HG03159 (cell line): Measurements from ENCODE around the gene EIF2B5.
"Not testable (repeated sequence)": the region's sequence is repeated elsewhere in the genome, so short reads cannot be mapped to it uniquely, and the experiment has no call there.

Experiments used
- ATAC-seq: cut with Tn5 transposase; IDR thresholded peaks from one replicate; pipeline ENCODE4 v1.9.1; 2021; ENCODE audit warnings: mild to moderate bottlenecking, moderate library complexity; ENCODE audit not compliant: unreplicated experiment

EIF2B5 gene

GRCh38 chr3:184145111-184145524, 10.0 kb downstream of the EIF2B5 start:
- ATAC-seq, result no peak

- no peak for ATAC-seq
Observed at GRCh38 chr3:184145751-184146270, 10.7 kb downstream of the EIF2B5 start.

DNA sequence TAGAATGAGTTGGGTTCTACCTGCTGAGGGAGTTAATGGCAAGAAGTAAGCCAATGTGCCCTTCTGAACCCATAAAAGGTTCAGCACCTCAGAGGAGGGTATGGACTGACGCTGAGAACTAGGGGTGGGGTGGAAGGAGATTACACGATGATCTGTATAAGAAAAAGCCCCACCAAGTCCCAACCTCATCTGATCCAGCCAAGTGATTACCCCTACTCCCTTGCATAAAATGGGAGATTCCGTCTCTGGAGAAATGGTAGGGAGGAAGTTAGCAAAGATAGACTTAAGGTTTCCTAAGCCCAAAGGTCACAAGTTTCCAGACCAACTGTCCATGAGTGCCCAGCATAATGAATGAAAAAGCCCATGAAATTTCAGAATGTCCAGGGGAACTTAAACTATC, 12.9 kb downstream of the EIF2B5 start:
- ATAC-seq, result no peak

GRCh38 chr3:184149123-184149522, 14.0 kb downstream of the EIF2B5 start:
- no peak for ATAC-seq

DNA sequence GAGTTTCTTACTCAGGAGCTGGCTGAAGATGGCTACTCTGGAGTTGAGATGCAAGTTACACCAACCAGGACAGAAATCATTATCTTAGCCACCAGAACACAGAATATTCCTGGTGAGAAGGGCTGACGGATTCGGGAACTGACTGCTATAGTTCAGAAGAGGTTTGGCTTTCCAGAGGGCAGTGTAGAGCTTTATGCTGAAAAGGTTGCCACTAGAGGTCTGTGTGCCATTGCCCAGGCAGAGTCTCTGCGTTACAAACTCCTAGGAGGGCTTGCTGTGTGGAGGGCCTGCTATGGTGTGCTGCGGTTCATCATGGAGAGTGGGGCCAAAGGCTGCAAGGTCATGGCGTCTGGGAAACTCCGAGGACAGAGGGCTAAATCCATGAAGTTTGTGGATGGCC, 14.6 kb downstream of the EIF2B5 start:
- ATAC-seq, result not testable (repeated sequence)

DNA sequence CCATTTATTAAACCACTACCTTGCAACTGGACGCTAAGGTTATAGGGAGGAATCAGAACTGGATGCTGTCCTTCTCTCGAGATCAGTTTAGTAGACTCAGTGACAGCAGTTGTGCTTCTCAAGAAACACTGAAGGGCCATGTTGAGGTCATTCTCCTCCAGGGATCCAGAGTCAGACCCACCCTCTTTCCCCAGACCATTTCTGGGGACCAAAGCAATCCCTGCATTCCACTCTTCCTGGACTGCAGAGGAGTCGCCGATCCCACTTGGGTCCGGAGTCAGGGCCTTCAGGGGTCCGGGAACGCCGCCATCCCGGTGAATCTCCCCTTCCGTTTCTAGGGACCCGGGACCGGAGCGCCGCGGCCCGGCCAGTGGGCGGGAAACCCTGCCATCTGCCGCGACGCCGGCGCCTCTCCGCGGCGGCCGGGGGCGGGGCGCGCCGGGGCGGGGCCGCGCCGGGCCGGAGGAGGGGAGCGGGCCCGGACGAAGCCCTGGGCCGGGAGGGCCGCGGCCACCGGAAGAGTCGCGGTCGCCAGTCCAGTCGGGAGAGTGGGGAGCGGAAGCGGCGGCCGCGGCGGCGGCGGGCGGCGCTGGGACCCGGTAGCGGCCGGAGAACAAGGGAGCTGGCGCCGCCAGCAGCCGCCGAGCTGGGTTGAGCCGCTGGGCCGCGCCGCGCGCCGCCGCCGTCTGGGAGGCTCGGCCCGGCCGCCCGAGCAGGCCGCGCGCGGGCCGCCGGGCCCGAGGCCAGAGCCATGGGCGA, 19.9 kb downstream of the EIF2B5 start, which contains the start of gene DVL3:
Gene DVL3, plus strand, starts transcription at position 493 of the 759 bp plus-strand sequence. Its CDS starts 259 bp downstream, at position 752.
- ATAC-seq, result peak; percentile 68

DNA sequence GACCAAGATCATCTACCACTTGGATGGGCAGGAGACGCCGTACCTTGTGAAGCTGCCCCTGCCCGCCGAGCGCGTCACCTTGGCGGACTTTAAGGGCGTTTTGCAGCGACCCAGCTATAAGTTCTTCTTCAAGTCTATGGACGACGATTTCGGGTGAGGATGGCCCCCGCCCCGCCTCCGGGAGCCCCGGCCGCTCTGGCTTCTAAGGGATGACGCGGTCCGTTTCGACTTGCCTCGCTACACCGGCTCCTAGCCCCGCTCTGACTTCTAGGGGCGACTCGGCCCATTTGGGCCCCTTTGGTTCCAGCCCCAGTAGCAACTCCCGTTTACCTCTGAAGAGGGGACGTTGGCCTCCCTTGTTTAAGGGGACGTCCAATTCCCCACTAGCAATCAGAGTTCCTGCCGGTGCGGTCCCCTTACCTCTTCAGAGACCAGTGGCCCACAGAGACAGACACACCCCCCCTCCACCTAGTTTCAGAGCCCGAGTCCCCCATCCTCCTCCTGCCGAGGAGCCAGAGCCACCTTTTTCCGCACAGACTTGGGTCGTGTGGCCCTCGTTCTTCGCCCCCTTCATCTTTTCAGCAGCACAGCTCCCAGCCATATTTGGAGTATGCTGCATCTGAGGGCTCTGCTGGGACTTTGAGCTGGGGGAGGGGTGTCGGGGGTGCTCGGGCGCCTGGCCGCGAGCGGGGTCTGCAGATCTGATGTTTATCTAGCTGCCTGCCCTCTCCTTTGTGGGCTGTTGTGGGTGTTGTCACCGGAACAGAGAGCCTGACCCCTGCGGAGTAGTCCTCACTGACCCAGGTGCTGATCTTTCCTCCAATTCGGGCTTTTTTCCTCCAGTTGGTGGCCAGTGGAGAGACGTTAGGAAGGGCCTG, 20.7 kb downstream of the EIF2B5 start:
- peak; percentile 41 for ATAC-seq

DNA sequence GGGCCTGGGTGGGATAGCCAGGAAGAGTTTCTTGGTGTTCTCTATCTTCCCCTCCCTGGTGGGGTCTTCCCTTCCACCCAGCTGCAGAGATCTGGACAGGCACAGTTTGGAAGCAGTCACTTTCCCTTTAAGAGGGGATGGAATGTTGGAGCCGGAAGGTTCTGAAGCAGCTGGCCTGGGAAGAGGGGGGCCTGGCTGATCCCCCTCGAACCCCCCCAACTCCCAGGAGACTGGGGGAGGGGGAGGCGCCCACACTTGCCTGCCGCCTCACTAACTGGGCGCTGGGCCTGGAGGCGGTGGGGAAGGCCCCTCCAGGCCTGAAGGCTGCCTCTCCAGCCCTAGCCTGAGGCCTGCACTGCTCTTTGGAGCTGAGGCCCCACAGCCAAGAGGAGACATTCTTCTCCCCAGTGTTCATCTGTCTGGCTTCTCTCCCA, 21.4 kb downstream of the EIF2B5 start:
- ATAC-seq, result no peak

- ATAC-seq, result no peak
Observed at GRCh38 chr3:184157206-184157605, 22.0 kb downstream of the EIF2B5 start.

DNA sequence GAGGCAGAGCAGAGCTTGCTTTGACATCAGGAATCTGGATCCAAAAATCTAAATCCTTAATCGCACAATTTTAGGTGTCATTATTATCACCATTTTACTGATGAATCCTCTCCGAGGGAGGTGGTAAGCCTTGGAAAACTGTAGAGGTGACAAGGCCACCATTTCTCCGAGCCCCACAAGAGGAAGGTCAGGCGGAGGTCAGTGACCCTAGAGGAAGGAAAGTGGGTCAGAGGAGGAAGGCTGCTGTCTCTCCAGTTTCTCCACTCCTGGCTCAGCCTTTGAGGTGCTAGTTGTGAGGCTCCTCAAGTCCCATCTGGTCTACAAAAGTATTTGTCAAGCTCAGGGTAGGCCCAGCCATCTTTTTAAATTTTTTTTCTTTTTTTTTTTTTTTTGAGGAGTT, 23.2 kb downstream of the EIF2B5 start:
- ATAC-seq, result no peak

- ATAC-seq, result no peak
Observed at GRCh38 chr3:184160456-184160855, 25.3 kb downstream of the EIF2B5 start.

GRCh38 chr3:184162571-184163070, 27.5 kb downstream of the EIF2B5 start:
- not testable (repeated sequence) for ATAC-seq

DNA sequence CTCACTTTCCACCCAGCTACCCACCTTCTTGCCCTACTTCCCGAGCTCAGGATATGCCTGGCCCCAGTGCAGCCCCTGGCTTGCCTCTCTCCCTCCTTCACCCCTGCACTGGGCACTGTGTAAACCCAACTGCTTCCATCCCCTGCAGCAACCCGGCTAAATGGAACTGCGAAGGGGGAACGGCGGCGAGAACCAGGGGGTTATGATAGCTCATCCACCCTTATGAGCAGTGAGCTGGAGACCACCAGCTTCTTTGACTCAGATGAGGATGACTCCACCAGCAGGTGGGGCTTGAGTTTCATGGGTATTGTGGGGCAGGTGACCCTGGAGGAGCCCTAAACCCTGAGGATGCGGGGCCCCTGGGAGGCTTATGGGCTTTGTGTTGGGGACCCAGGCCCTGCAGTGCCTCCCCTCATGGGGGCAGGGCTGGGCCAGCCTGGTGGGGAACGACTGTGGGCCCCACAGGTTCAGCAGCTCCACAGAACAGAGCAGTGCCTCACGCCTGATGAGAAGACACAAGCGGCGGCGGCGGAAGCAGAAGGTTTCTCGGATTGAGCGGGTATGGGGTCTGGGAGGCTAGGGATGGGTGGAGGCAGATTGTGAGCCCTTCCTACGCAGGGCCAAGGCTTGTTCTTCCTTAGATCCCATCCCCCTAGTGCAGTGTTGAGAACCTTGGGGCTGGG, 29.6 kb downstream of the EIF2B5 start:
- no peak for ATAC-seq

GRCh38 chr3:184165543-184165942, 30.4 kb downstream of the EIF2B5 start:
- ATAC-seq, result no peak

- ATAC-seq, result no peak
Observed at GRCh38 chr3:184166671-184167070, 31.5 kb downstream of the EIF2B5 start.

GRCh38 chr3:184167786-184168185, 32.6 kb downstream of the EIF2B5 start:
- ATAC-seq, result no peak

DNA sequence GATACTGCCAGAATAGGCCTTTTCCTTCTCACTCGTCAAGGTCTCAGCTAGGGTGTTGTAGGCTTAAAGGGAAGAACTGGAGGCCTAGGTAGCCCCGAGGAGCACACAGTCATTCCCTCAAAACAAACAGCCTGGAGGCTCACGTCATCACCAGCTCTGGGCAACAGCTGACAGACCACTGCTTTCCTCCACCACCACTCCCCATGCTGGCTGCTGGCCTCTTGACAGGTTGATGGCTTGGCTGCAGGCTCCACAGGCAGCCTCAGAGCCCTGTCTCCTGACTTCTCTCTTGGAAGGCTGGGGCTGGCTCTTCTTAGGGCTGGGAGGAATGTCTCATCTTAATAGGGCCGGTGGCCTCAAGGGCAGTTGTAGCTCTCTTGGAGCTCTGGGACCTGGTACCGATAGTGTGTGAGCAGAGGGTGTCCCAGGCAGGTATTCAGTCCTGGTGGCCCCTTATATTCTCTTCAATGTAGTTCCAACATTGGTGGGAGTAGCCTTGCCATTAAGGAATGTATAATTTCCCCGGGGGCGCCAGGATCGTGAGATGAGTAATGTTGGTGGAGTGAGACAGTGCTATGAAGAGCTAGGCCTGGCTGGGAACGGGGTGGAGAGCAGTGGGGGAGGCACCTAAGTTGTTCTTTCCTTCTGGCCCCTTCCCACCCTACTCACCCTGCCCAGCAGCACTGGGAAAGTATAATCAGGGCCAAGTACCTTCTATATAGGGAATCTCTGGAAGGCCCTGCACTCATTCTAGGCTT, 33.4 kb downstream of the EIF2B5 start:
- no peak for ATAC-seq

GRCh38 chr3:184169896-184170875, 35.0 kb downstream of the EIF2B5 start:
- ATAC-seq, result no peak

DNA sequence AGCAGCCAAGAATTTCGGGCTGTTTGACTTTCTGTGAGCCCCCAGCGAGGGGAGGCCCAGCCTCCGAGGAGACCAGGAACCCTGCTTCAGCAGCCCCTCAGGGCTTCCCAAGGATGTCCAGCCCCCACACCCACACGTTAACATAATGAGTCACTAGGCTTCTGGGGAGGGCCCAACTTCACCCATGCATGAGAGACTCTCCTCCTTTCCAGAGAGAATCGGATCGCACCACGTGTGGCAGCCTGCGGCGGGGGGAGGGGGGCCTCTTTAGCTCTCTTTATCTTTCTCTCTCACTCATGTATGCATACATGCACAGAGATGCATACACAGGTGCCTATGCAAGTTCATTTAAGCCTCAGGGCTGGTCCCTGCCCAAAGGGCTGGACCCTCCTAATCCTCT, 36.4 kb downstream of the EIF2B5 start:
- ATAC-seq, result no peak
